Measurements from ENCODE around the gene BORCS6.

The BORCS6 gene

GRCh38 chr17:8141741-8142140 lies 48.2 kb downstream of the BORCS6 start:
- Histone ChIP-seq H2AFZ (ENCODE audit: low read depth, low read length, severe bottlenecking) (no peak overlapping the region), H3K4me3 (ENCODE audit: insufficient read depth, low read length, poor library complexity, severe bottlenecking) (no peak overlapping the region), H3K9me3 (ENCODE audit: insufficient read depth, low read length) (no peaks in the 10 kb centered on the region), H3K27ac (ENCODE audit: low read depth, low read length) (no peak overlapping the region), H3K27me3 (ENCODE audit: low read length) (no peaks in the 10 kb centered on the region), H4K20me1 (ENCODE audit: low read depth, low read length) (no peaks in the 10 kb centered on the region), H3K4me2 (ENCODE audit: low read depth, low read length, poor library complexity, severe bottlenecking) (no peak overlapping the region), H3F3A (ENCODE audit: insufficient read depth) (peaks cover 4% of the 10 kb centered on the region; the same call in 1 of the 2 replicates), H3K79me2 (ENCODE audit: insufficient read depth, low read length) (no peaks in the 10 kb centered on the region), H3K9ac (ENCODE audit: low read length) (no peak overlapping the region), H3K9me2 (replicated peaks; ENCODE audit: insufficient read depth, low read length) (no peaks in the 10 kb centered on the region), H3K36me3 (ENCODE audit: low read length) (no peaks in the 10 kb centered on the region)
- TF ChIP-seq CTCF (IDR thresholded peaks at IDR 0.05; ENCODE audit: insufficient read depth, low read length, poor library complexity, severe bottlenecking) (no peak), EZH2phosphoT487 (conservative IDR thresholded peaks at IDR 0.05; ENCODE audit: low read length) (no peak)

- Histone ChIP-seq H3K9me2 (replicated peaks; ENCODE audit: insufficient read depth, low read length) (no peaks in the 10 kb centered on the region), H3K9ac (ENCODE audit: low read length) (no peak overlapping the region)
Observed at GRCh38 chr17:8141045-8141444, 48.9 kb downstream of the BORCS6 start.

GRCh38 chr17:8140065-8141029 lies 49.6 kb downstream of the BORCS6 start:
- TF ChIP-seq CTCF (IDR thresholded peaks at IDR 0.05; ENCODE audit: insufficient read depth, low read length, poor library complexity, severe bottlenecking) (no peak), EZH2phosphoT487 (conservative IDR thresholded peaks at IDR 0.05; ENCODE audit: low read length) (no peak)

More at GRCh38 chr17:8141045-8141444, 48.9 kb downstream of the BORCS6 start:
- Histone ChIP-seq H3K4me2 (ENCODE audit: low read depth, low read length, poor library complexity, severe bottlenecking) (no peak overlapping the region), H3K4me3 (ENCODE audit: insufficient read depth, low read length, poor library complexity, severe bottlenecking) (no peak overlapping the region), H3F3A (ENCODE audit: insufficient read depth) (peaks cover 4% of the 10 kb centered on the region; the same call in 1 of the 2 replicates), H3K27ac (ENCODE audit: low read depth, low read length) (no peak overlapping the region), H4K20me1 (ENCODE audit: low read depth, low read length) (no peaks in the 10 kb centered on the region), H3K79me2 (ENCODE audit: insufficient read depth, low read length) (no peaks in the 10 kb centered on the region), H3K27me3 (ENCODE audit: low read length) (no peaks in the 10 kb centered on the region), H2AFZ (ENCODE audit: low read depth, low read length, severe bottlenecking) (no peak overlapping the region), H3K36me3 (ENCODE audit: low read length) (no peaks in the 10 kb centered on the region), H3K9me3 (ENCODE audit: insufficient read depth, low read length) (no peaks in the 10 kb centered on the region)
- TF ChIP-seq CTCF (IDR thresholded peaks at IDR 0.05; ENCODE audit: insufficient read depth, low read length, poor library complexity, severe bottlenecking), result no peak
- TF ChIP-seq EZH2phosphoT487 (conservative IDR thresholded peaks at IDR 0.05; ENCODE audit: low read length), result no peak

More at GRCh38 chr17:8140065-8141029, 49.6 kb downstream of the BORCS6 start:
- no peaks in the 10 kb centered on the region for H3K27me3 ChIP-seq (ENCODE audit: low read length)
- H3K9me2 ChIP-seq (replicated peaks; ENCODE audit: insufficient read depth, low read length), result no peaks in the 10 kb centered on the region
- no peaks in the 10 kb centered on the region for H3K79me2 ChIP-seq (ENCODE audit: insufficient read depth, low read length)
- no peak overlapping the region for H2AFZ ChIP-seq (ENCODE audit: low read depth, low read length, severe bottlenecking)
- H3K4me2 ChIP-seq (ENCODE audit: low read depth, low read length, poor library complexity, severe bottlenecking), result no peak overlapping the region
- no peak overlapping the region for H3K4me3 ChIP-seq (ENCODE audit: insufficient read depth, low read length, poor library complexity, severe bottlenecking)
- H3K9ac ChIP-seq (ENCODE audit: low read length), result no peak overlapping the region
- H3K9me3 ChIP-seq (ENCODE audit: insufficient read depth, low read length), result no peaks in the 10 kb centered on the region
- peaks cover 4% of the 10 kb centered on the region; the same call in 1 of the 2 replicates for H3F3A ChIP-seq (ENCODE audit: insufficient read depth)
- no peaks in the 10 kb centered on the region for H3K36me3 ChIP-seq (ENCODE audit: low read length)
- H4K20me1 ChIP-seq (ENCODE audit: low read depth, low read length), result no peaks in the 10 kb centered on the region
- no peak overlapping the region for H3K27ac ChIP-seq (ENCODE audit: low read depth, low read length)

All from SU-DHL-6 (cell line).